ENCODE measurements around the gene PACS2. TPM values are rescaled to one million over a fixed set of nuclear protein-coding genes. Genes with fewer than 3 reads are reported as not detected.

Gene PACS2
- total RNA-seq, 2 experiments from 2014 or later = 26.7 to 30.4 TPM

DNA sequence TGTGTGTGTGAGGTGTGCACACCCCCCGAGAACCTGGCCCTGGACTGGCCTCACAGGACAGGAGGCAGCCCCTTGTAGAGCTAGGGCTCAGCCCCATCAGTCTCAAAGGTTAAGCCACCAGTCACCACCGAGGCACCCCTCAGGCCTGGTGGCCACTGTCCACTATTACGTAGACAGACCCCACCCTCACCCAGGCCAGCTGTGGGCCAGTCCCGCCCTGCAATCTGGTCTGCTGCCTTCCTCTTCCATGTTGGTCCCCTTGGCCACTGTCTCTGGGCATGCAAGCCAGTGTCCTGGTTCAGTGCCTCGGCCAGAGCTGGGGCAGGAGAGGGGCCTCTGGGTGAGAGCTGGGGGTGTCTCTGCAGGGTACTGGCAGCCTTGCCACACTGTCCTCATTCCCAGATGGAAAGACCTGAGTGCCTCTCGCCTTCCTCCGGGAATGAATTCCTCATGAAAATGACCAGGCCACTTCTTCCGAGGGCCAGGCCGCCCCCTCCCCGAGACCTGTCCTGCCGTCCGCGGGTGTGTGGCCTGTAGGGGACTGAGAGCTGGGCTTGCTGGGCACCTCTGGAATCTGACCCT lies 82.9 kb downstream of the PACS2 start:
- H3K4me1 Mint-ChIP-seq (ENCODE audit: low read depth) = peaks cover 19% of the 10 kb centered on the region
- peaks cover 13% of the 10 kb centered on the region for H3K9me3 Mint-ChIP-seq
- DNase-seq (no peak), ATAC-seq (no peak)
- POLR2A ChIA-PET = interaction anchor here (0.6 to 3.0 kb wide), 6 partner anchors 8 to 94 kb away, joined by 3 to 14 read pairs (median 3); no protein-coding TSS in a partner anchor
- peak overlapping the region; percentile 90 for H3K27ac Mint-ChIP-seq
- peak overlapping the region; percentile 64 for H3K4me3 Mint-ChIP-seq
- intact Hi-C loops (cut with micrococcal nuclease) = no loop called here
- TF ChIP-seq, protein P1, sequence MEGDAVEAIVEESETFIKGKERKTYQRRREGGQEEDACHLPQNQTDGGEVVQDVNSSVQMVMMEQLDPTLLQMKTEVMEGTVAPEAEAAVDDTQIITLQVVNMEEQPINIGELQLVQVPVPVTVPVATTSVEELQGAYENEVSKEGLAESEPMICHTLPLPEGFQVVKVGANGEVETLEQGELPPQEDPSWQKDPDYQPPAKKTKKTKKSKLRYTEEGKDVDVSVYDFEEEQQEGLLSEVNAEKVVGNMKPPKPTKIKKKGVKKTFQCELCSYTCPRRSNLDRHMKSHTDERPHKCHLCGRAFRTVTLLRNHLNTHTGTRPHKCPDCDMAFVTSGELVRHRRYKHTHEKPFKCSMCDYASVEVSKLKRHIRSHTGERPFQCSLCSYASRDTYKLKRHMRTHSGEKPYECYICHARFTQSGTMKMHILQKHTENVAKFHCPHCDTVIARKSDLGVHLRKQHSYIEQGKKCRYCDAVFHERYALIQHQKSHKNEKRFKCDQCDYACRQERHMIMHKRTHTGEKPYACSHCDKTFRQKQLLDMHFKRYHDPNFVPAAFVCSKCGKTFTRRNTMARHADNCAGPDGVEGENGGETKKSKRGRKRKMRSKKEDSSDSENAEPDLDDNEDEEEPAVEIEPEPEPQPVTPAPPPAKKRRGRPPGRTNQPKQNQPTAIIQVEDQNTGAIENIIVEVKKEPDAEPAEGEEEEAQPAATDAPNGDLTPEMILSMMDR (IDR thresholded peaks at IDR 0.05) = no peak
- CTCF ChIA-PET = interaction anchor here (0.8 to 1.3 kb wide), 3 partner anchors 16 to 83 kb away, joined by 3 to 4 read pairs (median 3); no protein-coding TSS in a partner anchor
- H3K27me3 Mint-ChIP-seq = no peaks in the 10 kb centered on the region
- H3K36me3 Mint-ChIP-seq (ENCODE audit: low read depth) = peaks cover 31% of the 10 kb centered on the region

DNA sequence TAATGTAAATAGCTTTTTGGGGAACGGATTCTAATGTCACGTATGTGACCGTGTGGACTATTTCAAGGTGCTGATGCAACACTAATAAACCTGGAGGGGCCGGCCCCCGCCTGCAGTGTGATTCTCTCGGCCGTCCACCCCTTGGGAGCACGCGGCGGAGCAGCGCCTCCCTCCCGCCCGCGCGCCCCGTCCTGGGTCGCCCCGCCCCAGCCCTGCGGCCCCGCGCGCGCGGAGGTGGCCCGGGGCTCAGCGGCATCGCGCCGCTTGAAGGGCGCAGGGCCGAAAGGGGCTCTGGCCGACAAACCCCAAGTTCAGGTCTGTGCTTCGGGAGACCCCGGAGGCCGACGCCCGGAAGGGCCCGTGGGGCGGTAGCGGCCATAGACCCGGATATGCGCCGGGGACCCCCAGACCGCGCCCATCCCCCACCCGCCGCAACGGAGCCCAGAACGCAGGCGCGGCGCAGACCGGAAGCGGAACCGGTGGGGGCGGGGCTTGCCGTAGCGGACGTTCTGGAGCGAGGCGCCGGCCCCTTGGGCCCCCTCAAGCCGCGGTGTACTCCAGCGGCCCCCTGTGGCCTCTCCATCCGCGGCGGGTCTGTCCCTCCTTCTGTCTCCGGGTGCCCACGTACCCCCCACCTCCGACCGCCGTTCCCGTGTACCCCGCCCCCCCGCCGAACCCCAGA lies 83.6 kb downstream of the PACS2 start, which contains the start of gene TEX22:
Gene TEX22 (plus strand): TSS at position 495 of the 682 bp plus-strand sequence. CDS start 803 bp downstream, outside the sequence.
- H3K27ac Mint-ChIP-seq = peak within 1 kb of the TSS; percentile 92
- peaks cover 13% of the 10 kb centered on the region for H3K9me3 Mint-ChIP-seq
- ATAC-seq = peak; percentile 94
- ChIA-PET POLR2A (interaction anchor here (0.7 to 3.0 kb wide), 6 partner anchors 8 to 646 kb away, joined by 3 to 14 read pairs (median 4); no protein-coding TSS in a partner anchor), CTCF (interaction anchor here (0.8 to 1.2 kb wide), 2 partner anchors 82 to 95 kb away, joined by 3 read pairs; no protein-coding TSS in a partner anchor)
- TF ChIP-seq, protein P1 (IDR thresholded peaks at IDR 0.05) = no peak
- DNase-seq = peak; percentile 95
- peaks cover 23% of the 10 kb centered on the region for H3K4me1 Mint-ChIP-seq (ENCODE audit: low read depth)
- peak within 1 kb of the TSS; percentile 91 for H3K4me3 Mint-ChIP-seq
- H3K27me3 Mint-ChIP-seq = no peaks in the 10 kb centered on the region
- H3K36me3 Mint-ChIP-seq (ENCODE audit: low read depth) = peaks cover 31% of the 10 kb centered on the region
- intact Hi-C loops (cut with micrococcal nuclease) = no loop called here

GRCh38 chr14:105398726-105399465 lies 84.3 kb downstream of the PACS2 start:
- Mint-ChIP-seq H3K9me3 (peaks cover 13% of the 10 kb centered on the region), H3K27ac (peak overlapping the region; percentile 92), H3K4me1 (ENCODE audit: low read depth) (peaks cover 24% of the 10 kb centered on the region), H3K27me3 (no peaks in the 10 kb centered on the region), H3K36me3 (ENCODE audit: low read depth) (peaks cover 31% of the 10 kb centered on the region), H3K4me3 (peak overlapping the region; percentile 91)
- DNase-seq (peak; percentile 53), ATAC-seq (peak; percentile 47)
- TF ChIP-seq, protein P1 (IDR thresholded peaks at IDR 0.05) = no peak
- intact Hi-C loops (cut with micrococcal nuclease) = no loop called here
- ChIA-PET CTCF (interaction anchor here (1.0 to 1.5 kb wide), 4 partner anchors 28 to 94 kb away, joined by 3 to 5 read pairs (median 3); no protein-coding TSS in a partner anchor), POLR2A (interaction anchor here (0.6 to 3.0 kb wide), 6 partner anchors 9 to 711 kb away, joined by 3 to 14 read pairs (median 4); no protein-coding TSS in a partner anchor)

GRCh38 chr14:105399466-105399775 lies 84.9 kb downstream of the PACS2 start:
- Mint-ChIP-seq H3K27ac (peak overlapping the region; percentile 92), H3K9me3 (peaks cover 13% of the 10 kb centered on the region), H3K36me3 (ENCODE audit: low read depth) (peaks cover 31% of the 10 kb centered on the region), H3K4me1 (ENCODE audit: low read depth) (peaks cover 29% of the 10 kb centered on the region), H3K4me3 (peak overlapping the region; percentile 91), H3K27me3 (no peaks in the 10 kb centered on the region)
- CTCF ChIA-PET = interaction anchor here (1.0 to 1.5 kb wide), 4 partner anchors 28 to 93 kb away, joined by 3 to 5 read pairs (median 3); no protein-coding TSS in a partner anchor
- TF ChIP-seq, protein P1 (IDR thresholded peaks at IDR 0.05) = no peak
- POLR2A ChIA-PET = interaction anchor here (1.0 to 3.0 kb wide), 5 partner anchors 9 to 82 kb away, joined by 3 to 14 read pairs (median 4); no protein-coding TSS in a partner anchor
- ATAC-seq (no peak), DNase-seq (no peak)
- intact Hi-C loops (cut with micrococcal nuclease) = no loop called here

Measured in activated CD8-positive, alpha-beta T cell treated with anti-CD3 and anti-CD28 coated beads for 36 hours (primary cell).